ENCODE data around the gene CCDC71L. TPM values are rescaled to one million over a fixed set of nuclear protein-coding genes. Genes with fewer than 3 reads are reported as not detected.
"Not testable (repeated sequence)": the region's sequence is repeated elsewhere in the genome, so short reads cannot be mapped to it uniquely, and the experiment has no call there.

CCDC71L gene
- 21.0 and 34.9 TPM in 2 replicates for total RNA-seq

- peak; percentile 81 for DNase-seq (ENCODE audit: low read depth)
These were observed at the start of gene CCDC71L for GRCh38 chr7:106660862-106661720. CCDC71L (minus strand) TSS chr7:106661158; CDS start chr7:106660896, 262 bp downstream.

- DNase-seq (ENCODE audit: low read depth): not testable (repeated sequence)
These were observed 48.6 kb upstream of the CCDC71L start for GRCh38 chr7:106709604-106710003.

- peak; percentile 40 for DNase-seq (ENCODE audit: low read depth)
These were observed 43.3 kb upstream of the CCDC71L start for GRCh38 chr7:106704000-106704840.

GRCh38 chr7:106693677-106694353, 32.9 kb upstream of the CCDC71L start:
- peak; percentile 61 for DNase-seq (ENCODE audit: low read depth)

- no peak for DNase-seq (ENCODE audit: low read depth)
These were observed 31.6 kb upstream of the CCDC71L start for GRCh38 chr7:106692450-106693051.

GRCh38 chr7:106688161-106688560, 27.2 kb upstream of the CCDC71L start:
- not testable (repeated sequence) for DNase-seq (ENCODE audit: low read depth)

- peak; percentile 71 for DNase-seq (ENCODE audit: low read depth)
These were observed 23.0 kb upstream of the CCDC71L start for GRCh38 chr7:106683941-106684340.

GRCh38 chr7:106681815-106682495, 21.0 kb upstream of the CCDC71L start:
- peak; percentile 92 for DNase-seq (ENCODE audit: low read depth)

GRCh38 chr7:106679153-106679931, 18.4 kb upstream of the CCDC71L start:
- peak; percentile 97 for DNase-seq (ENCODE audit: low read depth)

GRCh38 chr7:106678795-106679152, 17.8 kb upstream of the CCDC71L start:
- no peak for DNase-seq (ENCODE audit: low read depth)

- not testable (repeated sequence) for DNase-seq (ENCODE audit: low read depth)
These were observed 15.5 kb upstream of the CCDC71L start for GRCh38 chr7:106676506-106676905.

- not testable (repeated sequence) for DNase-seq (ENCODE audit: low read depth)
These were observed 12.7 kb upstream of the CCDC71L start for GRCh38 chr7:106673688-106674087.

- not testable (repeated sequence) for DNase-seq (ENCODE audit: low read depth)
These were observed 11.0 kb upstream of the CCDC71L start for GRCh38 chr7:106671930-106672329.

GRCh38 chr7:106671160-106671559, 10.2 kb upstream of the CCDC71L start:
- no peak for DNase-seq (ENCODE audit: low read depth)

- DNase-seq (ENCODE audit: low read depth): no peak
These were observed 8.0 kb upstream of the CCDC71L start for GRCh38 chr7:106668861-106669524.

- no peak for DNase-seq (ENCODE audit: low read depth)
These were observed 5.4 kb upstream of the CCDC71L start for GRCh38 chr7:106666353-106666752.

- DNase-seq (ENCODE audit: low read depth): no peak
These were observed 3.4 kb upstream of the CCDC71L start for GRCh38 chr7:106664343-106664742.

- DNase-seq (ENCODE audit: low read depth): peak; percentile 53
These were observed 746 bp downstream of the CCDC71L start for GRCh38 chr7:106659963-106660861.

Data from renal cortical epithelial cell (primary cell).